DND-41 (cell line): Measurements from ENCODE around the gene UMPS.

Source experiments
- CTCF ChIP-seq: IDR thresholded peaks from 2 replicates; pipeline ENCODE4 v1.5.1; 2012; ENCODE audit warnings: borderline replicate concordance, low read length, moderate library complexity, mild to moderate bottlenecking; ENCODE audit not compliant: poor library complexity, severe bottlenecking; ENCODE audit errors: extremely low read depth
- EZH2 ChIP-seq: IDR thresholded peaks from 3 replicates; pipeline ENCODE4 v1.6.1; 2012; ENCODE audit warnings: borderline replicate concordance, low read depth, mild to moderate bottlenecking, moderate library complexity, low read length, inconsistent platforms; ENCODE audit not compliant: severe bottlenecking

- TF ChIP-seq CTCF (no peak), EZH2 (no peak)
These were observed 22.6 kb upstream of the UMPS start for GRCh38 chr3:124707656-124708062.
